ENCODE measurements around the gene FANCI. TPM values are rescaled to one million over a fixed set of nuclear protein-coding genes. Genes with fewer than 3 reads are reported as not detected.

Gene FANCI
- total RNA-seq, 1 experiment from 2014 or later: 49.5 TPM

GRCh38 chr15:89197503-89197971 is 46.2 kb upstream of the FANCI start:
- no peaks in the 10 kb centered on the region for H3F3A ChIP-seq (ENCODE audit: low read length, unreplicated experiment)
- no peak overlapping the region for H3K4me3 ChIP-seq (ENCODE audit: low read length)
- H3K9ac ChIP-seq (ENCODE audit: low read length): no peak overlapping the region
- no peaks in the 10 kb centered on the region for H4K20me1 ChIP-seq (ENCODE audit: low read length)
- H3K4me1 ChIP-seq (ENCODE audit: insufficient read depth, low read length): peaks cover 14% of the 10 kb centered on the region
- no peaks in the 10 kb centered on the region for H3K9me3 ChIP-seq (ENCODE audit: low read length)
- H3K4me2 ChIP-seq (ENCODE audit: low read length): peak overlapping the region; percentile 40
- POLR2A ChIA-PET (ENCODE audit: unreplicated experiment): interaction anchor here (0.6 kb wide), 1 partner anchor 573 kb away, joined by 3 read pairs; no protein-coding TSS in a partner anchor
- TF ChIP-seq, protein P1, sequence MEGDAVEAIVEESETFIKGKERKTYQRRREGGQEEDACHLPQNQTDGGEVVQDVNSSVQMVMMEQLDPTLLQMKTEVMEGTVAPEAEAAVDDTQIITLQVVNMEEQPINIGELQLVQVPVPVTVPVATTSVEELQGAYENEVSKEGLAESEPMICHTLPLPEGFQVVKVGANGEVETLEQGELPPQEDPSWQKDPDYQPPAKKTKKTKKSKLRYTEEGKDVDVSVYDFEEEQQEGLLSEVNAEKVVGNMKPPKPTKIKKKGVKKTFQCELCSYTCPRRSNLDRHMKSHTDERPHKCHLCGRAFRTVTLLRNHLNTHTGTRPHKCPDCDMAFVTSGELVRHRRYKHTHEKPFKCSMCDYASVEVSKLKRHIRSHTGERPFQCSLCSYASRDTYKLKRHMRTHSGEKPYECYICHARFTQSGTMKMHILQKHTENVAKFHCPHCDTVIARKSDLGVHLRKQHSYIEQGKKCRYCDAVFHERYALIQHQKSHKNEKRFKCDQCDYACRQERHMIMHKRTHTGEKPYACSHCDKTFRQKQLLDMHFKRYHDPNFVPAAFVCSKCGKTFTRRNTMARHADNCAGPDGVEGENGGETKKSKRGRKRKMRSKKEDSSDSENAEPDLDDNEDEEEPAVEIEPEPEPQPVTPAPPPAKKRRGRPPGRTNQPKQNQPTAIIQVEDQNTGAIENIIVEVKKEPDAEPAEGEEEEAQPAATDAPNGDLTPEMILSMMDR (conservative IDR thresholded peaks at IDR 0.05; ENCODE audit: low read depth, low read length): no peak
- TF ChIP-seq EZH2phosphoT487 (IDR thresholded peaks at IDR 0.05; ENCODE audit: borderline replicate concordance, low read length): no peak
- TF ChIP-seq EZH2 (IDR thresholded peaks at IDR 0.05; ENCODE audit: low read length, unreplicated experiment): no peak
- intact Hi-C loops (cut with micrococcal nuclease): no loop called here
- no peak overlapping the region for H2AFZ ChIP-seq (ENCODE audit: low read length)
- H3K36me3 ChIP-seq (ENCODE audit: low read depth, low read length): peaks cover 5% of the 10 kb centered on the region; the same call in 1 of the 2 replicates
- DNase-seq: peak; percentile 55
- H3K27me3 ChIP-seq (ENCODE audit: low read length): no peaks in the 10 kb centered on the region
- no peaks in the 10 kb centered on the region for H3K79me2 ChIP-seq (ENCODE audit: low read length)
- peak overlapping the region; percentile 41 for H3K27ac ChIP-seq (ENCODE audit: low read length)
- no TSS peak for BruUV-seq (replicated peaks)
- CTCF ChIA-PET: no interaction called here
- H3K9me2 ChIP-seq (replicated peaks; ENCODE audit: low read length): no peaks in the 10 kb centered on the region
- ATAC-seq: peak; percentile 64

DNA sequence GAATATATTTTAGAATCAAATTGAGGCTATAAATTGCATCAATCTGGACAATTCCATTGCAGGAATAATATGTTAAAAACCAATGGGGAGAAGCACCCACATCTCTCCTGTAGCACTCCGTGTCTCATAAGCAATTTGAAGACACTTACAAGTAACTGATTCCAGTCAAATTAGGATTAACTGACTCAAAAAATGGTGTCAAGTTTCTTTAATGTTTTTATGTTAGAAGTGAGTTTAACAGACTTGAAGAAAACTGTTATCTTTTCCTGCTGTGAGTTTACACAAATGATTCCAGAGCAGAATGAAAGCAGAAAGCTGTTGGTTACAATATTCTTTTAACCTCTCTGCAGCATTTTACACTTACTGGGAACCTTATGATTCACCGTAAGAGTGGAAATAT is 45.6 kb upstream of the FANCI start:
- H3K4me1 ChIP-seq (ENCODE audit: insufficient read depth, low read length): peaks cover 14% of the 10 kb centered on the region
- H3F3A ChIP-seq (ENCODE audit: low read length, unreplicated experiment): no peaks in the 10 kb centered on the region
- DNase-seq (no peak), ATAC-seq (no peak)
- no TSS peak for BruUV-seq (replicated peaks)
- H3K79me2 ChIP-seq (ENCODE audit: low read length): no peaks in the 10 kb centered on the region
- H3K27ac ChIP-seq (ENCODE audit: low read length): no peak overlapping the region
- no peak overlapping the region for H3K4me3 ChIP-seq (ENCODE audit: low read length)
- H3K9me2 ChIP-seq (replicated peaks; ENCODE audit: low read length): no peaks in the 10 kb centered on the region
- no peak overlapping the region for H3K4me2 ChIP-seq (ENCODE audit: low read length)
- no peak overlapping the region for H3K9ac ChIP-seq (ENCODE audit: low read length)
- peaks cover under 1% of the 10 kb centered on the region; the same call in 1 of the 2 replicates for H3K36me3 ChIP-seq (ENCODE audit: low read depth, low read length)
- CTCF ChIA-PET: no interaction called here
- TF ChIP-seq EZH2 (IDR thresholded peaks at IDR 0.05; ENCODE audit: low read length, unreplicated experiment) (no peak), EZH2phosphoT487 (IDR thresholded peaks at IDR 0.05; ENCODE audit: borderline replicate concordance, low read length) (no peak)
- TF ChIP-seq, protein P1 (conservative IDR thresholded peaks at IDR 0.05; ENCODE audit: low read depth, low read length): no peak
- no peaks in the 10 kb centered on the region for H3K27me3 ChIP-seq (ENCODE audit: low read length)
- intact Hi-C loops (cut with micrococcal nuclease): no loop called here
- no peak overlapping the region for H2AFZ ChIP-seq (ENCODE audit: low read length)
- H4K20me1 ChIP-seq (ENCODE audit: low read length): no peaks in the 10 kb centered on the region
- H3K9me3 ChIP-seq (ENCODE audit: low read length): no peaks in the 10 kb centered on the region
- POLR2A ChIA-PET (ENCODE audit: unreplicated experiment): no interaction called here

DNA sequence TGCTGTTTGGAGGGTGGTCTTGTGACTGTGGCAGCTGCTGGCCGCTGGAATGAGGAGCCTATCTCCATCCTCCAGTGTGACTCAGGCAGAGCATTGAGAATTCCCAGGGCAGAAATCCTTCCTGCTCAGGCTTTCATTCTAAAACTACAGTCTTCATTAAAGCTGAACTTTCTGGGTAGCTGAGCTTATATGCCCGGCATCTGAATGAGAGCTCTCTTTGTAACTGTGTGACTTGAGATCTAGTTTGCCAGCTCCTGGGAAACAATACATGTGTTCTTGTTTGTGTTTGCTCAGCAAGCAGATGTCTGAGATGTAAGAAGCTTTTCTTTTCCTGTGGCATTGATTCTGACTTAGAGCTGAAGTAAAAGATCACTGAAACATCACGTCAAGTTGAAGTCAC is 44.8 kb upstream of the FANCI start:
- Histone ChIP-seq H2AFZ (ENCODE audit: low read length) (no peak overlapping the region), H3K4me2 (ENCODE audit: low read length) (no peak overlapping the region), H3K79me2 (ENCODE audit: low read length) (no peaks in the 10 kb centered on the region), H3K9ac (ENCODE audit: low read length) (no peak overlapping the region), H4K20me1 (ENCODE audit: low read length) (no peaks in the 10 kb centered on the region), H3K4me3 (ENCODE audit: low read length) (no peak overlapping the region), H3K9me2 (replicated peaks; ENCODE audit: low read length) (no peaks in the 10 kb centered on the region), H3K27ac (ENCODE audit: low read length) (no peak overlapping the region), H3K4me1 (ENCODE audit: insufficient read depth, low read length) (peaks cover 14% of the 10 kb centered on the region), H3K9me3 (ENCODE audit: low read length) (no peaks in the 10 kb centered on the region), H3K36me3 (ENCODE audit: low read depth, low read length) (no peaks in the 10 kb centered on the region), H3F3A (ENCODE audit: low read length, unreplicated experiment) (no peaks in the 10 kb centered on the region), H3K27me3 (ENCODE audit: low read length) (no peaks in the 10 kb centered on the region)
- no peak for DNase-seq
- BruUV-seq (replicated peaks): no TSS peak
- CTCF ChIA-PET: no interaction called here
- ATAC-seq: no peak
- intact Hi-C loops (cut with micrococcal nuclease): no loop called here
- POLR2A ChIA-PET (ENCODE audit: unreplicated experiment): no interaction called here
- TF ChIP-seq EZH2 (IDR thresholded peaks at IDR 0.05; ENCODE audit: low read length, unreplicated experiment) (no peak), EZH2phosphoT487 (IDR thresholded peaks at IDR 0.05; ENCODE audit: borderline replicate concordance, low read length) (no peak)
- TF ChIP-seq, protein P1 (conservative IDR thresholded peaks at IDR 0.05; ENCODE audit: low read depth, low read length): no peak

Measured in PC-3 (cell line).